Measurements from ENCODE around the gene LRP2BP.

DNA sequence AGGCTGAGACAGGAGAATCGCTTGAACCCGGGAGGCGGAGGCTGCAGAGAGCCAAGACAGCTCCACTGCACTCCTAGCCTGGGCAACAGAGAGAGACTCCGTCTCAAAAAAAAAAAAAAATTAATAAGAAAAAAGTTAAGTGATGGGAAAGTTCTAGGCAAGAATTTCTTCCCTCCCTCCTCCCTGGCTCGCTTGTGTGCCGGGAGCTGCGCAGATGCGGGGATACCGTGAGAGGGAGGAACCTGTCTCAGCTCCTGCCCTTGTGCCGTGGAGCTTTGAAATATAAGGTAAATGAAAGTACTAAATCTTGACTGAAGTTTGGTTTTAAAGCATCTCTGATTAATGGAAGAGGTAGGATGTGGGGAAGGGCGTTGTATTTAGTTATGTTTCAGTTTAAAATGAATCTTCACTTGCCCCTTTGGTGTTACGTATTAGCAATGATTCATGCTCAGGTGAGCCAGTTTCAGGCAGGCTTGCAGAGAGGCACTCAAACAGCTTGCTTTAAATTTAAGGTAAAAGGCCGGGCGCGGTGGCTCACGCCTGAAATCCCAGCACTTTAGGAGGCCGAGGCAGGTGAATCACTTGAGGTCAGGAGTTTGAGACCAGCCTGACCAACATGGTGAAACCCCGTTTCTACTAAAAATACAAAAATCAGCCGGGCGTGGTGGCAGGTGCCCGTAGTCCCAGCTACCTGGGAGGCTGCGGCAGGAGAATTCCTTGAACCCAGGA lies 31.4 kb upstream of the LRP2BP start:
- TF ChIP-seq PAX5 (IDR thresholded peaks at IDR 0.05; ENCODE audit: insufficient read depth, low read length, severe bottlenecking) (no peak), POLR2AphosphoS5 (IDR thresholded peaks at IDR 0.05; ENCODE audit: low read depth, low read length) (no peak), POLR2A (IDR thresholded peaks at IDR 0.05; ENCODE audit: low read depth, low read length) (no peak), TAF1 (IDR thresholded peaks at IDR 0.05; ENCODE audit: low read depth, low read length) (no peak), POU2F2 (IDR thresholded peaks at IDR 0.05; ENCODE audit: low read depth, low read length) (no peak), SPI1 (IDR thresholded peaks at IDR 0.05; ENCODE audit: low read depth, low read length) (no peak)
